Psoas muscle (tissue), 8 donors: ENCODE results near the gene ZC3H8. TPM values are rescaled to one million over a fixed set of nuclear protein-coding genes. Genes with fewer than 3 reads are reported as not detected.

Experiments used
- ATAC-seq, 4 donors: fragments of 200-7000 bp; cut with Tn5 transposase; one replicate each; pipeline ENCODE4 v1.9.1; 2020; ENCODE audit warnings: moderate library complexity in 3 of 4, mild to moderate bottlenecking in 2 of 4
- DNase-seq, 2 donors: peaks; one replicate each; pipeline ENCODE4 v3.0.0-alpha.2; 2020
- H3K27ac ChIP-seq: fragments of 200-600 bp; one replicate; pipeline ENCODE4 v1.8.0; 2022
- H3K27me3 ChIP-seq, 3 donors: fragments of 200-600 bp in 1 of 3; one replicate each; pipeline versions ENCODE4 v1.6.1 to v1.8.0; 2013 to 2022; ENCODE audit warnings: low read length in 2 of 3, mild to moderate bottlenecking in 2 of 3, moderate library complexity in 1 of 3; ENCODE audit not compliant: insufficient read depth in 3 of 3
- H3K36me3 ChIP-seq, 2 donors: fragments of 200-600 bp in 1 of 2; one replicate each; pipeline versions ENCODE4 v1.6.1 to v1.8.0; 2013 to 2022; ENCODE audit warnings: low read depth in 1 of 2, mild to moderate bottlenecking in 1 of 2, moderate library complexity in 1 of 2; ENCODE audit not compliant: insufficient read depth in 1 of 2
- H3K4me1 ChIP-seq: fragments of 200-600 bp; one replicate; pipeline ENCODE4 v1.8.0; 2022
- H3K4me3 ChIP-seq: fragments of 200-600 bp; one replicate; pipeline ENCODE4 v1.8.0; 2022; ENCODE audit warnings: mild to moderate bottlenecking
- H3K9me3 ChIP-seq: fragments of 200-600 bp; one replicate; pipeline ENCODE4 v1.8.0; 2022
- CTCF ChIP-seq: fragments of 200-600 bp; IDR thresholded peaks from one replicate; pipeline ENCODE4 v1.8.0; 2022; ENCODE audit warnings: antibody characterized with exemption
- WGBS, 3 donors: extraction: QIAGEN DNeasy Blood & Tissue Kit; methylation state at CpG; one replicate each; pipeline versions ENCODE4 v1.1.6 to v1.1.7; 2013; 5-methylcytosine and 5-hydroxymethylcytosine counted together
- intact Hi-C, 2 donors: fragments of 100-400 bp; cut with DNase I; formaldehyde crosslinking; loops; one replicate each; pipeline versions ENCODE4 v1.11.0 to v1.14.2; 2022
- polyA plus RNA-seq, 3 donors: library from polyadenylated mRNA; stranded (reverse); fragments of 200-250 nt; gene quantifications; one replicate each; pipeline ENCODE4 v1.2.3, GENCODE V29; 2013
- total RNA-seq, 4 donors: library from RNA; stranded (reverse); fragmentation: NEBNext Ultra II Directional in 2 of 4; extraction: Animal tissue kit (Norgen Biotek cat#: 25700) in 2 of 4; gene quantifications; one replicate each; pipeline versions ENCODE4 v1.2.1 to v1.2.4, GENCODE V29; 2021 to 2023
- donor health status: healthy with polysubstance abuse.
- donor health status: DM: no; HTN: no; CAD: no; lungs with moderate emphysema.
- donor health status: Bipolar disorder and iron deficiency.
- donor health status: healthy.
- donor health status: DM: yes; HTN: yes; CAD: no.
- donor health status: DM: no; HTN: no; CAD: no.
- donor health status: DM: no; HTN: no; CAD: no.
- donor health status: DM: yes; HTN: yes; CAD: no.

ZC3H8 gene
- total and polyA plus RNA-seq, 7 donors = 8.3 to 22.5 (median 15.2) TPM

- intact Hi-C loops = loop anchor here (5.0 to 10.0 kb wide), 4 partner anchors 176 to 372 kb away; partner anchors contain the start of genes RGPD8 (in 2 of the 2), ANAPC1 (in 1 of the 2) and CHCHD5 (in 1 of the 2)
- Histone ChIP-seq H3K9me3 (no peaks in the 10 kb centered on the region), H3K27me3 (no peaks in the 10 kb centered on the region), H3K4me1 (peaks cover 10% of the 10 kb centered on the region), H3K27ac (no peak overlapping the region), H3K4me3 (no peak overlapping the region), H3K36me3 (no peaks in the 10 kb centered on the region)
- DNase-seq (no peak), ATAC-seq (no peak)
- no peak for TF ChIP-seq CTCF
- 89 to 98% (median 91%) methylated on average over 2 of the region's 2 CpGs for WGBS, 3 donors
Measured at GRCh38 chr2:112256654-112257053, 1.8 kb upstream of the ZC3H8 start.

GRCh38 chr2:112255875-112256274 is 1.0 kb upstream of the ZC3H8 start:
- H3K9me3 ChIP-seq = no peaks in the 10 kb centered on the region
- no peaks in the 10 kb centered on the region for H3K36me3 ChIP-seq
- ATAC-seq = no peak
- no peak overlapping the region for H3K27ac ChIP-seq
- no peaks in the 10 kb centered on the region for H3K27me3 ChIP-seq
- TF ChIP-seq CTCF = no peak
- intact Hi-C loops = loop anchor here (5.0 to 10.0 kb wide), 4 partner anchors 176 to 371 kb away; partner anchors contain the start of genes RGPD8 (in 2 of the 2), ANAPC1 (in 1 of the 2) and CHCHD5 (in 1 of the 2)
- no peak for DNase-seq
- H3K4me1 ChIP-seq = peaks cover 10% of the 10 kb centered on the region
- no peak overlapping the region for H3K4me3 ChIP-seq
- 76 to 88% (median 81%) methylated on average over 2 of the region's 2 CpGs for WGBS, 3 donors

GRCh38 chr2:112253261-112253815 is 1.5 kb downstream of the ZC3H8 start:
- no peak for DNase-seq
- H3K27ac ChIP-seq = no peak overlapping the region
- H3K9me3 ChIP-seq = no peaks in the 10 kb centered on the region
- peak overlapping the region; percentile 95 for H3K4me3 ChIP-seq
- no peak for TF ChIP-seq CTCF
- peaks cover 0 to 17% of the 10 kb centered on the region in 2 donors for H3K36me3 ChIP-seq
- intact Hi-C loops = loop anchor here (2.0 to 10.0 kb wide), 4 partner anchors 181 to 369 kb away; partner anchors contain the start of genes ANAPC1 (in 1 of the 2), CHCHD5 (in 1 of the 2) and RGPD8 (in 1 of the 2)
- WGBS, 3 donors = 85 to 92% (median 91%) methylated on average over 5 of the region's 5 CpGs
- no peak for ATAC-seq
- H3K27me3 ChIP-seq = no peaks in the 10 kb centered on the region
- H3K4me1 ChIP-seq = peaks cover 7% of the 10 kb centered on the region

GRCh38 chr2:112251271-112251670 is 3.6 kb downstream of the ZC3H8 start:
- Histone ChIP-seq H3K27ac (no peak overlapping the region), H3K4me1 (peaks cover 7% of the 10 kb centered on the region), H3K27me3 (no peaks in the 10 kb centered on the region), H3K36me3 (peaks cover 0 to 38% of the 10 kb centered on the region in 2 donors), H3K9me3 (no peaks in the 10 kb centered on the region), H3K4me3 (no peak overlapping the region)
- no peak for TF ChIP-seq CTCF
- 84 to 90% (median 88%) methylated on average over 3 of the region's 3 CpGs for WGBS, 3 donors
- ATAC-seq (no peak), DNase-seq (no peak)
- intact Hi-C loops = loop anchor here (10.0 kb wide), 3 partner anchors 184 to 366 kb away; partner anchors contain the start of genes ANAPC1 (in 1 of the 2), CHCHD5 (in 1 of the 2) and RGPD8 (in 1 of the 2)
